ENCODE measurements around the gene CD2BP2.

DNA sequence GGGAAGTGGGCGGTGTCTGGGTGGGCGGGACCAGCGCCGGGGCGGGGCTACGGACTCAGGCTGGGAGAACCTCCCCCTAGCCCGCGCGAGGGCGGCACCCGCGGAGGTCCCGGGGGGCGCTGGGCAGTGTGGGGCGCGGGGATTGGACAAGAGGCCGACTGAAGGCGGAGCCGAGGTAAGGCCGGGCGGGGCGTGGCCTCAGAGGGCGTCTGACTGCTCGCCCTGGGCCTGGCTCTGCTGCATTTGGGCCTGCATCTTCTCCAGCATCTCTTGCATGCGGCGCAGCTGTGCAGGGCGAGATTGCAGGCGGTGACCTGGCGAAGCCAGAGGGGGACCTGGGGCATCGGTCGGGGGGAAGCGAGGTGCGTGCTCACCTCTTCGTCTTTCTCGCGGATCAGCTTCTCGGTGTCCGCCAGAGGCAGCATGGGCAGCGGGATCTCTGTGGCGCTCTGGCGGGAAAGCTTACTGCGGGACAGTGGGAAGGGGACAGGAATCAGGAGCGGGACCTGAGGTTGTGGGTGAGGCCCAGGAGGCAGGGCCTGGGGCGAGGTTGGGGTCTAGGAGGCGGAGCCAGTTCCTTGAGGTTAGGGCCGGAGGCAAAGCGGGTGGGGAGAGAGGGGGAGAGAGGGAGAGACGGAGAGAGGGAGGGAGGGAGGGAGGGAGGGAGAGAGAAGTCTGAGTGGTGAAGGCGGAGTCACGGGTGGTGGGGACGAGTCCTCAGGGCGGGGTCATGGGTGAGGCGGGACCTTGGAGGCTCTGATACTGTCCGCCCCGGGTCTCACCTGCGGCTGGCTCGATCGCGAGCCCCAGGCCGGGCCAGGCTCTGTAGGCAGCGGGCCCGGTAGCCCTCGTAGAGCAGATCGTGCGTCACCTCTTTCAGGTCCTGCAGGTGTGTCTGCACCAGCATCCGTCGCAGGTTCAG is 23.4 kb upstream of the CD2BP2 start:
- TF ChIP-seq CTCF (IDR thresholded peaks at IDR 0.05) (peak in 2 of 6 experiments; percentile 9 to 15), POLR2A (IDR thresholded peaks at IDR 0.05) (peak; percentile 53 to 84)

Measured in thyroid gland (tissue), 4 donors.